OCI-LY7 (cell line): ENCODE data around the gene PIP.
"Not testable (repeated sequence)": the region's sequence is repeated elsewhere in the genome, so short reads cannot be mapped to it uniquely, and the experiment has no call there.

Source experiments
- EZH2phosphoT487 ChIP-seq: fragments of 200-600 bp; sonication (generic); IDR thresholded peaks from 2 replicates; pipeline ENCODE4 v1.6.1; 2018; ENCODE audit warnings: low read depth, borderline replicate concordance, mild to moderate bottlenecking, mixed run types, antibody characterized with exemption, low read length, moderate library complexity, mixed read lengths
- TF ChIP-seq, protein P1 (sequence below): fragments of 200-600 bp; sonication (generic); conservative IDR thresholded peaks from 2 replicates; pipeline ENCODE4 v1.5.1; 2014; ENCODE audit warnings: mild to moderate bottlenecking, antibody characterized with exemption, low read length, moderate library complexity, mixed read lengths

DNA sequence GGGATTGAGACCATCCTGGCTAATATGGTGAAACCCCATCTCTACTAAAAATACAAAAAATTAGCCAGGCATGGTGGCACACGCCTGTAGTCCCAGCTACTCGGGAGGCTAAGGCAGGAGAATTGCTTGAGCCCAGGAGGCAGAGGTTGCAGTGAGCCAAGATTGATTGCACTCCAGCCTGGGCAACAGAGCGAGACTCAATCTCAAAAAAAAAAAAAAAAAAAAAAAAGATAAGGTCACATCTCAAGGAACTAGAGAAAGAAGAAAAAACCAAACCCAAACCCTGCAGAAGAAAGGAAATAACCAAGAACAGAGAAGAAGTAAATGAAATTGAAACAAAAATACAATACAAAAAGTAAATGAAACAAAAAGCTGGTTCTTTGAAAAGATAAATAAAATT, 46.3 kb upstream of the PIP start:
- TF ChIP-seq, protein P1, sequence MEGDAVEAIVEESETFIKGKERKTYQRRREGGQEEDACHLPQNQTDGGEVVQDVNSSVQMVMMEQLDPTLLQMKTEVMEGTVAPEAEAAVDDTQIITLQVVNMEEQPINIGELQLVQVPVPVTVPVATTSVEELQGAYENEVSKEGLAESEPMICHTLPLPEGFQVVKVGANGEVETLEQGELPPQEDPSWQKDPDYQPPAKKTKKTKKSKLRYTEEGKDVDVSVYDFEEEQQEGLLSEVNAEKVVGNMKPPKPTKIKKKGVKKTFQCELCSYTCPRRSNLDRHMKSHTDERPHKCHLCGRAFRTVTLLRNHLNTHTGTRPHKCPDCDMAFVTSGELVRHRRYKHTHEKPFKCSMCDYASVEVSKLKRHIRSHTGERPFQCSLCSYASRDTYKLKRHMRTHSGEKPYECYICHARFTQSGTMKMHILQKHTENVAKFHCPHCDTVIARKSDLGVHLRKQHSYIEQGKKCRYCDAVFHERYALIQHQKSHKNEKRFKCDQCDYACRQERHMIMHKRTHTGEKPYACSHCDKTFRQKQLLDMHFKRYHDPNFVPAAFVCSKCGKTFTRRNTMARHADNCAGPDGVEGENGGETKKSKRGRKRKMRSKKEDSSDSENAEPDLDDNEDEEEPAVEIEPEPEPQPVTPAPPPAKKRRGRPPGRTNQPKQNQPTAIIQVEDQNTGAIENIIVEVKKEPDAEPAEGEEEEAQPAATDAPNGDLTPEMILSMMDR: not testable (repeated sequence)
- not testable (repeated sequence) for TF ChIP-seq EZH2phosphoT487
